SK-N-MC (cell line): ENCODE data around the gene FTL.

ENCODE experiments used
- EZH2 ChIP-seq: fragments of 200-600 bp; sonication (generic); IDR thresholded peaks from one replicate; pipeline ENCODE4 v1.6.1; 2017; ENCODE audit warnings: antibody characterized with exemption
- POLR2AphosphoS5 ChIP-seq: IDR thresholded peaks from 2 replicates; pipeline ENCODE4 v1.6.1; 2012; ENCODE audit warnings: mild to moderate bottlenecking, low read depth, low read length, borderline replicate concordance

- TF ChIP-seq POLR2AphosphoS5: no peak
- TF ChIP-seq EZH2: no peak
Measured at GRCh38 chr19:48940902-48941301, 24.2 kb upstream of the FTL start.
